ENCODE results near the gene DNAH6. TPM values are rescaled to one million over a fixed set of nuclear protein-coding genes. Genes with fewer than 3 reads are reported as not detected.

Gene DNAH6
- total RNA-seq, 1 donor from 2014 or later = 2.0 TPM

DNA sequence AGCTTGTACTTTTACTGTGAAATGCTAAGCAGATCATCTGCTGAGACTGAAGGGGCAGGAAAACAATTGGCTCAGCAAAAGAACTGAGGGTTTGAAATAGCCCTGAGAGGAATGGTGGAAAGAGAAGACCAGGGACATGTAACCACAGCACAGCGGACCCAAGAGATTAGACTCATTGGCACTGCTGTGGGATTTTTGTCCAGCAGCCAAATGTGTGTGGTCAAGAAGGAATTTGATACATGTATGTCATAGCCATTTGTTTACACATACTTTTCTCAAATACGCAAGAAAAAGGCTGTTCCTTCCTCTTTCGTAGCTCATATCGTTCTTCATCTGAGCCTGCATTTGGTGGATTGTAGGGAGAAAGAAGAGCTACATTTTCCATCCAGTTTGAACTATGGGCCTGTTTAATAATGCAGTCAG, 290.8 kb downstream of the DNAH6 start:
- ATAC-seq = peak; percentile 86
- intact Hi-C loops (cut with DNase I) = no loop called here
- no peak for DNase-seq (ENCODE audit: low spot score)

DNA sequence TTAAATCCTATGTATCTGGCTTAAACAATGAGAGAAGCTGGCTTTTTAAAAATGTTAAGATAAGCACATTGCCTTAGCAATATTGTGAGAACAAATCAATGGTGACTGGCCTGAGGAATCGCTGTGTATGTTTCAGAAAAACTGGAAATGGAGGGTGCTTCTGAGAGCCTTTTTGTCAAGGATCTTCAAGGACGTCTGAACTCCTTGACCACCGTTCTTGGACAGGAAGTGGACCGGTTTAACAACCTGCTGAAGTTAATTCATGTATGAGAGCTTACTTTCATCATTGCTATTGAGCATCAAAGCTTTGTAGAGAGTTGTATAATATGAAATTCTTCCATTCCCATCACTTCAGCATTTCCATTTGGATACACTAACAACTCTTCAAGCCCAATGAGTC, 292.0 kb downstream of the DNAH6 start:
- no peak for DNase-seq (ENCODE audit: low spot score)
- no peak for ATAC-seq
- intact Hi-C loops (cut with DNase I) = no loop called here

DNA sequence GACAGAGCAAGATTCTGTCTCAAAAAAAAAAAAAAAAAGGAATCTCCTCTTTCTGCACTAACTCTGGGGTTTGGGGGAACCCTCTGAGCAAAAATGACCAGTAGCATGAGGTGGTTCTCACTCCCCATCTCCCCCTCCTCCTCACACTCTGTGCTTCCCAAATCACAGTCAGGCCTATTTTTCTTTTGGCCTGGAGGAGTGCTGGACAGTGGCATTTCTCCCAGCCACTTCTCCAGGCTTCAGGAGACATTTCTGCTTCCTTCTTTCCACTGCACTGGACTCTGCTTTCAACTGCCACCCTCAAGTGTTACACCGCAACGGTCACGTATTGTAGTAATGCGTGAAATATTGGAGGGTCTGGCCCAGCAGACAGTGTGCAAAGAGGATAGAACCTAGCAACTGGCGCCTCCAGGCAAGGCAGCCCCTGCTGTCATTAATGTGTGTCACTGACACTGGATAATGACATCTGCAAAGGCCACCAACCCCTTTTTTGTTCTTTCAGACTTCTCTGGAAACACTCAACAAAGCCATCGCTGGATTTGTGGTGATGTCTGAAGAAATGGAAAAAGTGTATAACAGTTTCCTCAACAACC, 295.6 kb downstream of the DNAH6 start:
- no peak for DNase-seq (ENCODE audit: low spot score)

GRCh38 chr2:84815146-84815545, 298.8 kb downstream of the DNAH6 start:
- no peak for ATAC-seq
- DNase-seq (ENCODE audit: low spot score) = no peak
- intact Hi-C loops (cut with DNase I) = no loop called here

More for the DNA sequence above, 295.6 kb downstream of the DNAH6 start:
- intact Hi-C loops (cut with DNase I) = no loop called here
- ATAC-seq = no peak

DNA sequence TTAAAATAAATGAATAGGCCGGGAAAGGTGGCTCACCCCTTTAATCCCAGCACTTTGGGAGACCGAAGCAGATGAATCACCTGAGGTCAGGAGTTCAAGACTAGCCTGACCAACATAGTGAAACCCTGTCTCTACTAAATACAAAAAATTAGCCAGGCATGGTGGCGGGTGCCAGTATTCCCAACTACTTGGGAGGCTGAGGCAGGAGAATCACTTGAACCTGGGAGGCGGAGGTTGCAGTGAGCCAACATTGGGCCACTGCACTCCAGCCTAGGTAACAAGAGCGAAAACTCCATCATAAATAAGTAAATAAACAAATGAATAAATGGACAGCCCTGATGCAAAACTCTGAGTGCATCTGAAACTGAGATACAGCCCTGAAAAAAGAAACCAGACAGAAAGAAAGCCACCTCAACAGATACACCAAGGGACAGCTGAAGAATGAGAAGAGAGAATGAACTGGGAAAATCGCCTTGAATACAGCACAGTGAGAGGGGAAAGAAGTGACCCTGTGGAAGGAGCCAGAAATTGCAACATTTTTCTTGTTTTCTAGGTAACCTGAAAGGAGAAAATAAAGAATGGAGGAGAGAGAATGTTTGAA, 300.2 kb downstream of the DNAH6 start:
- DNase-seq (ENCODE audit: low spot score) = no peak
- intact Hi-C loops (cut with DNase I) = no loop called here
- no peak for ATAC-seq

- DNase-seq (ENCODE audit: low spot score) (no peak), ATAC-seq (no peak)
- intact Hi-C loops (cut with DNase I) = no loop called here
Measured at GRCh38 chr2:84817239-84817655, 300.9 kb downstream of the DNAH6 start.

DNA sequence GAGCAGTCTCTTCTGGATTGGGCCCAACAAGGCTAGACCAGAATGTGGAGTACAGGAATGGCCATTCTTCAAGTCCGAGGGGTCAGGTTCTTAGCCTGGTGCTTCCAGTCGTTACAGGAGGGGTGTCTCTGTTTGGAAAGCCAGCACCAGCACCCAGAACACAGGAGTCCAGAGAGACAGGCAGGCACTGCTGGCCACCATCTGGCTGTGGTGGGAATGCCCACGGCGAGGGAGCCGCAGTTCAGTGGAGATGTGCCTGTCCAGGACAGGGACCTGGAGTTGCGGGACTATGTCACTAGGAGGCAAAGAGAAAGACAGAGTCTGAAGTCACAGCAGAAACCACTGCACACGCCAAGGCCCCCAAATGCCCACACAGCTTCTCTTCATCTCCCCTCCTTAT, 305.5 kb downstream of the DNAH6 start:
- no peak for ATAC-seq
- DNase-seq (ENCODE audit: low spot score) = no peak
- intact Hi-C loops (cut with DNase I) = no loop called here

DNA sequence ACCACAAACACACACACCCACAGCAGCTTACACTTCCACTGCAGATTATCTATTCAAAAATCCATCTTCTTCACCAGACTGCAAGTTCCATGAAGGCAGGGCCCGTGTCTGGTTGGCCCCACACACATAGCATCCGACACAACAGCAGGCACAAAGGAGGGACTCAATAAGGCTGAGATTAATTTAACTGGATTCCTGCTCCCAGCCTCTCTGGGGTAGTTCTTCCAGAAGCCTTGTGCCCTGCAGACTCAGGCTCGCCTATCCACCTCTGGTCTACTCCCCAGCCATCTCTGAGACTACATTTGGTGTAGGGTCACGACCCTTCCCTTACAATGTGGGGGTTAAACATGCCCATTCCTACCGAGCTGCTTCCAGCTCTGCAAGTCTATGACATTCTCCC, 306.9 kb downstream of the DNAH6 start:
- ATAC-seq = no peak
- no peak for DNase-seq (ENCODE audit: low spot score)
- intact Hi-C loops (cut with DNase I) = no loop called here

GRCh38 chr2:84823788-84824187, 307.5 kb downstream of the DNAH6 start:
- intact Hi-C loops (cut with DNase I) = no loop called here
- ATAC-seq = no peak
- no peak for DNase-seq (ENCODE audit: low spot score)

- intact Hi-C loops (cut with DNase I) = no loop called here
- ATAC-seq = no peak
- DNase-seq (ENCODE audit: low spot score) = no peak
Measured at GRCh38 chr2:84827978-84828575, 311.8 kb downstream of the DNAH6 start.

DNA sequence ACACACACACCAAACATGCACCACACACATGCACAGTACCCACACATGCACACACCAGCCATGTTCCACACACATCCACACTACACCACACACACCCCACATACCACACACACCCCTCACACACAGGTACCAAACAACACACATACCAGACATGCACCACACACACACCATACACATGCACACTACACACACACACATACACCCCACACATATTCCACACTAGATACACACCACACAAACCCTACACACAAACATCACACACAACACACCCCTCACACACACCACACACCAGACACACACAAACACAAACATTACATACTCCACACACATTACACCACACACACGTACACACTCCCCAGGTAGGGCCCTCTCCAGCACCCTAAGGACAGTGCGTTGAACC, 313.4 kb downstream of the DNAH6 start:
- no peak for ATAC-seq

GRCh38 chr2:84830095-84830494, 313.8 kb downstream of the DNAH6 start:
- ATAC-seq = peak; percentile 73
- intact Hi-C loops (cut with DNase I) = no loop called here
- DNase-seq (ENCODE audit: low spot score) = peak; percentile 65

More for the DNA sequence above, 313.4 kb downstream of the DNAH6 start:
- intact Hi-C loops (cut with DNase I) = no loop called here
- no peak for DNase-seq (ENCODE audit: low spot score)

- intact Hi-C loops (cut with DNase I) = no loop called here
- ATAC-seq = no peak
- DNase-seq (ENCODE audit: low spot score) = no peak
Measured at GRCh38 chr2:84830758-84831500, 314.6 kb downstream of the DNAH6 start.

DNA sequence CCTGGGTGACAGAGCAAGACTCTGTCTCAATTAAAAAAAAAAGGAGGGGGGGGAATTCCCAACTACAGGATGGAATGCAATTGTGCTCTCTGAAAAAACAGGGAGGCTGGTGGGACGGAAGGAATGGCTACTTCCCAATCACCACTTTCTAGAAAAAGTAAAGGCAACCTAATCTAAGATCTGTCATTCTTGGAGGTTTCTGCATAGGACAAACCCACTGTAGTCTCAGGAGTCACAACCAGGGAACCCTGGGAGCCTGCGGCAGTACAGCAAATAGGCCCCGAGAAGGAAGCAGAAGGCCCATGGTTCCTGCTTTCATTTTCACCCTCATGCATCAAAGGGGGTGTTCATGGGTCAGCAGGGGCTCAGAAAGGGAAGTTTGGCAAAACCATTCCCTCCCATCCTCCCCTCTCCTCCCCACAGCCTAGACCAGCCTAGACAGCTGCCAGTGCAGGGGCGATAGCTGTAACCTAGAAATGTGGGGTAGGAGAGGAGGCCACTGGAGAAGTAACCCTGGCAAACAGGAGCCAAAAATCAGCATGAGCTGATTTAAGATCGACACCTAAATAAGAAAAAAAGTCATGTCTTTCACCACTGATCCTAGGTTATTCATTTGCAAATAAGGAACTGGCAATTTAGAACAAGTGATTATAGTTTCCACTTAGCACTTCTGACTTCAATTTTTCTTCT, 316.6 kb downstream of the DNAH6 start:
- no peak for DNase-seq (ENCODE audit: low spot score)
- ATAC-seq = peak; percentile 85
- intact Hi-C loops (cut with DNase I) = no loop called here

- intact Hi-C loops (cut with DNase I) = no loop called here
- DNase-seq (ENCODE audit: low spot score) (no peak), ATAC-seq (no peak)
Measured at GRCh38 chr2:84833481-84834150, 317.3 kb downstream of the DNAH6 start.

- no peak for ATAC-seq
- no peak for DNase-seq (ENCODE audit: low spot score)
- intact Hi-C loops (cut with DNase I) = no loop called here
Measured at GRCh38 chr2:84836215-84836614, 319.9 kb downstream of the DNAH6 start.

DNA sequence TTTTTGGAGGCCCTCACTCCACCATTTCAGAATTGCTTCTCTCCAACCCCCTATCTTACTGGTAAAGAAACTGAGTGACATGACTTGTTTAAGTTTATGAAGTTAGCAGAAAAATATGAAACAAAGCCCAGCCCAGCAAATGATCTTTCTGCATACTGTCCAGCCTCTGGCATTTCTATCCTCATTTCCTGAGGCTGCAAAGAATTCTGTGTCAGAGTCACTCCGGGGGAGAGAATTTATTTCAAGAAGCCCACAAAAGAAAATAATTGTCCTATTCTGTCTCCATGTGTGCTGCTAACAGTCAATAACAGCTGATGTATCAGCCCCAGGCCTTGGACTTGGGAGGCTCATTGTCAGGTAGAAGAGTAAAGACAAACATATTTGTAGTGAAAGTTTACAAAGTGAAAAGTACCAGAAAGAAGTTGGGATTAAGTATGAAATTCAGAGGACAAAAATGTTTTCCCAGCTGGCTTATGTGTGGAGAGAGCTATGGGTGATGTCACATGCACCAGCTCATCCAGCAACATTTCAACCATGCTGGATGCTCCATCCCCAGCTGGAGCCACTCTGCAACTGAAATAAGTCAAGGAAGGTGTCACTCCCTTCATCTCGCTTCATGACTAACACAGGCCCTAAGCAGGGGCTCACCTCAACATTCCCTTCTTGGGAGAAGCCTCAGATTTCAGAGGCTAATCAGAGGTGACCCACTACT, 322.3 kb downstream of the DNAH6 start:
- DNase-seq (ENCODE audit: low spot score) (no peak), ATAC-seq (no peak)
- intact Hi-C loops (cut with DNase I) = no loop called here

GRCh38 chr2:84839851-84840250, 323.6 kb downstream of the DNAH6 start:
- DNase-seq (ENCODE audit: low spot score) (no peak), ATAC-seq (no peak)
- intact Hi-C loops (cut with DNase I) = no loop called here

Measured in sciatic nerve (tissue), 2 donors.